ENCODE results near the gene JAM3. TPM values are rescaled to one million over a fixed set of nuclear protein-coding genes. Genes with fewer than 3 reads are reported as not detected.

JAM3 gene
- polyA plus RNA-seq, 1 donor from 2014 or later = 46.1 TPM

- Histone ChIP-seq H3K4me3 (ENCODE audit: low read length) (no peak overlapping the region), H3K9me2 (ENCODE audit: insufficient read depth, low read length) (no peaks in the 10 kb centered on the region), H3K27ac (ENCODE audit: low read length) (no peak overlapping the region), H3K79me2 (replicated peaks; ENCODE audit: insufficient read depth, low read length) (no peaks in the 10 kb centered on the region), H3K4me2 (ENCODE audit: low read length) (no peak overlapping the region), H4K20me1 (ENCODE audit: insufficient read depth) (no peaks in the 10 kb centered on the region), H3F3A (ENCODE audit: insufficient read depth, low read length, poor library complexity, severe bottlenecking) (no peaks in the 10 kb centered on the region), H3K9me3 (ENCODE audit: low read length) (no peaks in the 10 kb centered on the region), H3K9ac (ENCODE audit: low read length) (no peak overlapping the region), H2AFZ (ENCODE audit: low read depth, low read length) (no peak overlapping the region), H3K27me3 (ENCODE audit: insufficient read depth, low read depth, low read length) (no peaks in the 10 kb centered on the region), H3K36me3 (ENCODE audit: insufficient read depth, low read length) (no peaks in the 10 kb centered on the region)
- TF ChIP-seq EP300 (conservative IDR thresholded peaks at IDR 0.05; ENCODE audit: poor library complexity, severe bottlenecking) (no peak), CTCF (IDR thresholded peaks at IDR 0.05; ENCODE audit: poor library complexity, severe bottlenecking) (peak; percentile 63), RAD21 (conservative IDR thresholded peaks at IDR 0.05) (peak; percentile 71), REST (IDR thresholded peaks at IDR 0.05; ENCODE audit: borderline replicate concordance) (no peak), EZH2 (IDR thresholded peaks at IDR 0.05; ENCODE audit: borderline replicate concordance, insufficient read depth, low read length, poor library complexity, severe bottlenecking) (no peak), TAF1 (IDR thresholded peaks at IDR 0.05; ENCODE audit: low read depth) (no peak), POLR2AphosphoS5 (IDR thresholded peaks at IDR 0.05) (no peak), SMC3 (conservative IDR thresholded peaks at IDR 0.05; ENCODE audit: poor library complexity) (peak; percentile 75), MXI1 (conservative IDR thresholded peaks at IDR 0.05; ENCODE audit: poor library complexity, severe bottlenecking) (no peak)
These were observed 22.9 kb upstream of the JAM3 start for GRCh38 chr11:134045799-134046635.

GRCh38 chr11:134046681-134047449 is 22.0 kb upstream of the JAM3 start:
- Histone ChIP-seq H3F3A (ENCODE audit: insufficient read depth, low read length, poor library complexity, severe bottlenecking) (no peaks in the 10 kb centered on the region), H3K27me3 (ENCODE audit: insufficient read depth, low read depth, low read length) (no peaks in the 10 kb centered on the region), H3K9ac (ENCODE audit: low read length) (no peak overlapping the region), H4K20me1 (ENCODE audit: insufficient read depth) (no peaks in the 10 kb centered on the region), H3K79me2 (replicated peaks; ENCODE audit: insufficient read depth, low read length) (no peaks in the 10 kb centered on the region), H3K9me3 (ENCODE audit: low read length) (no peaks in the 10 kb centered on the region), H3K9me2 (ENCODE audit: insufficient read depth, low read length) (no peaks in the 10 kb centered on the region), H3K36me3 (ENCODE audit: insufficient read depth, low read length) (no peaks in the 10 kb centered on the region), H3K27ac (ENCODE audit: low read length) (no peak overlapping the region), H3K4me3 (ENCODE audit: low read length) (no peak overlapping the region), H3K4me2 (ENCODE audit: low read length) (no peak overlapping the region), H2AFZ (ENCODE audit: low read depth, low read length) (no peak overlapping the region)
- TF ChIP-seq EZH2 (IDR thresholded peaks at IDR 0.05; ENCODE audit: borderline replicate concordance, insufficient read depth, low read length, poor library complexity, severe bottlenecking) = no peak
- TF ChIP-seq RAD21 (conservative IDR thresholded peaks at IDR 0.05) = no peak
- no peak for TF ChIP-seq REST (IDR thresholded peaks at IDR 0.05; ENCODE audit: borderline replicate concordance)
